K562 (cell line): ENCODE measurements around the gene SERPINH1. TPM values are rescaled to one million over a fixed set of nuclear protein-coding genes. Genes with fewer than 3 reads are reported as not detected.

Source experiments
- FOXM1 ChIP-seq, 2 experiments: fragments of 450-650 bp in 1 of 2; sonication (generic) in 1 of 2; formaldehyde crosslinking in 1 of 2; IDR thresholded peaks; 2 replicates each; pipeline versions ENCODE4 v1.6.1 to v1.9.0; 2017 to 2022; ENCODE audit warnings: low read depth in 2 of 2, mild to moderate bottlenecking in 2 of 2, missing genetic modification reagents in 1 of 2, moderate library complexity in 1 of 2
- GATAD2B ChIP-seq: fragments of 450-650 bp; IDR thresholded peaks from 2 replicates; pipeline ENCODE4 v1.6.1; 2017; ENCODE audit warnings: mild to moderate bottlenecking, borderline replicate concordance
- HDAC6 ChIP-seq: IDR thresholded peaks from 2 replicates; pipeline ENCODE4 v1.6.1; 2012; ENCODE audit warnings: low read depth, mild to moderate bottlenecking, control low read depth, inconsistent platforms, low read length, moderate library complexity
- NFIC ChIP-seq: fragments of 450-650 bp; IDR thresholded peaks from 2 replicates; pipeline ENCODE4 v1.6.1; 2017; ENCODE audit warnings: mild to moderate bottlenecking, inconsistent platforms
- NFRKB ChIP-seq: fragments of 450-650 bp; IDR thresholded peaks from 2 replicates; pipeline ENCODE4 v1.6.1; 2016; ENCODE audit warnings: low read depth
- PCBP1 ChIP-seq: fragments of 200-400 bp; formaldehyde crosslinking; IDR thresholded peaks from 2 replicates; pipeline ENCODE4 v1.6.1; 2018; ENCODE audit warnings: mild to moderate bottlenecking, low read depth, low read length; ENCODE audit not compliant: poor library complexity, severe bottlenecking
- POLR3G ChIP-seq: IDR thresholded peaks from 2 replicates; pipeline ENCODE4 v1.6.1; 2011; ENCODE audit not compliant: insufficient read length, insufficient replicate concordance; ENCODE audit errors: extremely low read depth
- PRPF4 ChIP-seq: fragments of 200-400 bp; formaldehyde crosslinking; IDR thresholded peaks from one replicate; pipeline ENCODE4 v1.6.1; 2017; ENCODE audit warnings: low read length, low read depth, mild to moderate bottlenecking; ENCODE audit not compliant: insufficient read depth, poor library complexity, severe bottlenecking
- SMARCE1 ChIP-seq: fragments of 450-650 bp; IDR thresholded peaks from 2 replicates; pipeline ENCODE4 v1.7.1; 2016; ENCODE audit warnings: mild to moderate bottlenecking
- SREBF2 ChIP-seq: sonication (generic); formaldehyde crosslinking; IDR thresholded peaks from 2 replicates; pipeline ENCODE4 v1.4.0; 2020; ENCODE audit warnings: mild to moderate bottlenecking, missing genetic modification reagents
- TEAD2 ChIP-seq: fragments of 450-650 bp; IDR thresholded peaks from 2 replicates; pipeline ENCODE4 v1.6.1; 2016; ENCODE audit warnings: missing genetic modification characterization, control low read depth, missing compliant biosample characterization
- ZNF217 ChIP-seq: sonication (generic); formaldehyde crosslinking; IDR thresholded peaks from 2 replicates; pipeline ENCODE4 v1.8.0; 2022; ENCODE audit warnings: mild to moderate bottlenecking, missing genetic modification reagents
- ZNF282 ChIP-seq: sonication (generic); formaldehyde crosslinking; IDR thresholded peaks from 2 replicates; pipeline ENCODE4 v1.8.1; 2023; ENCODE audit warnings: missing genetic modification reagents
- ZNF316 ChIP-seq: fragments of 450-650 bp; IDR thresholded peaks from 2 replicates; pipeline ENCODE4 v1.6.1; 2016
- polyA plus RNA-seq, 8 experiments: library from polyadenylated mRNA; depleted of rRNA in 4 of 8; stranded (reverse) in 5 of 8; unstranded in 3 of 8; fragments of >200 nt; fragmentation: Nextera tagmentation in 2 of 8; fragmentation: Illumina TruSeq in 1 of 8; extraction: Ambion mirVana in 2 of 8; extraction: Trizol in 1 of 8; gene quantifications; 2 replicates each; pipeline versions ENCODE4 v1.2.1 to v1.2.3, GENCODE V29; 2011 to 2014; ENCODE audit warnings: inconsistent platforms in 1 of 8, missing spikeins in 1 of 8
- total RNA-seq, 7 experiments: library from RNA; depleted of rRNA in 6 of 7; stranded (reverse); fragments of >200 nt in 6 of 7; fragmentation: Illumina TruSeq in 2 of 7; extraction: Trizol in 2 of 7; gene quantifications; 2 replicates each; pipeline versions ENCODE4 v1.2.1 to v1.2.3, GENCODE V29; 2011 to 2021; ENCODE audit warnings: low replicate concordance in 1 of 7
- TF ChIP-seq, protein P1 (sequence below), 3 experiments: fragments of 200-800 bp in 1 of 3; fragments of 250-450 bp in 1 of 3; fragments of 450-650 bp in 1 of 3; sonication (Bioruptor Pico) in 1 of 3; sonication (Bioruptor generic) in 1 of 3; formaldehyde crosslinking in 1 of 3; IDR thresholded peaks; 2 replicates each; pipeline versions ENCODE4 v1.6.1 to v1.8.0; 2016 to 2022; ENCODE audit warnings: mild to moderate bottlenecking in 2 of 3, missing genetic modification characterization in 2 of 3, missing compliant biosample characterization in 1 of 3, moderate library complexity in 1 of 3
- TF ChIP-seq, protein P2 (sequence below): fragments of 450-650 bp; IDR thresholded peaks from 2 replicates; pipeline ENCODE4 v1.6.1; 2016; ENCODE audit warnings: mild to moderate bottlenecking
- TF ChIP-seq, protein P3 (sequence below): fragments of 200-400 bp; formaldehyde crosslinking; IDR thresholded peaks from 2 replicates; pipeline ENCODE4 v1.6.1; 2017; ENCODE audit warnings: mild to moderate bottlenecking, low read depth, low read length, moderate library complexity
- TF ChIP-seq, protein P4 (sequence below), 3 experiments: fragments of 200-800 bp in 1 of 3; sonication (Bioruptor generic) in 1 of 3; sonication (generic) in 1 of 3; formaldehyde crosslinking in 1 of 3; IDR thresholded peaks; 2 replicates each; pipeline versions ENCODE4 v1.6.1 to v1.8.0; 2016 to 2022; ENCODE audit warnings: mild to moderate bottlenecking in 2 of 3, missing compliant biosample characterization in 2 of 3, missing genetic modification characterization in 2 of 3, missing genetic modification reagents in 1 of 3

Gene SERPINH1
- total and polyA plus RNA-seq, 9 of the 15 experiments (the other 6 are each of a cell fraction or from before 2014, with no cell fraction given): 2.8 to 106 (median 67.9) TPM

DNA sequence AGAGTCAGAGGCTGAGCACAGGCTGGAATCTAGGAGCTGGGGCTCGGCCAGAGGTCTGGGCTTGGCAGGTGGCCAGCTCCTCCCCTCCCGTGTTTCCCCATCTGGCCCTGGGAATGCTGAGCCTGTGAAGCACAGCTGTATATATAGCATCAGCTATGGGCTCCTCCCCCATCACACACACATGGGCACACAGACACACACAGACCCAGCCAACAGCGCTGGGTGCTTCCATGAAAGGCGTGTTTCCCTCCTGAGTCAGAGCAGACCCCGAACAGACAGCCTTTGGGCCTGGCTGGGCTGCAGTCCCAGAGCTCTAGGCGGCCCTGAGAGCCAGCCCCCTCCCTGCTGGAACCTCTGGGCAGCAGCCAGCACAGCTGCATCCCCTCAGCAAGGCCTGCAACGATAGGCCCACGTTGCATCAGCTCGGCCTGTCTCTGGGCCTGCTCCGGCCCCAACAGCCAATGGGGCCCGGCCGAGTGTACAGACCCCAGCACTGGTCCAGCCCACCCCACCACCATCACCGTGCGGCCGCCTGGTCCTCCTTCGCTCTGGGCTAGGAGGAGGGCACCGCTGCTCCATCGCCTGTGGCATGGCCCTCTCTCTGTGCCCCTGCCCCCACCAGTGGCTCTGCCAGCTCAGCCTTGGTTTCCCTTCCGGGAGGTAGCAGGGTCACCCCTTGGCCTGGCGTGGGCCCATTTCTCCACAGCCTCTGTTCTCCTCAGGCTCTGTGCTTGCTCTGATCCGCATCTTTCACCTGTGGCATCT, 7.6 kb upstream of the SERPINH1 start (continued):
- TF ChIP-seq, protein P1, sequence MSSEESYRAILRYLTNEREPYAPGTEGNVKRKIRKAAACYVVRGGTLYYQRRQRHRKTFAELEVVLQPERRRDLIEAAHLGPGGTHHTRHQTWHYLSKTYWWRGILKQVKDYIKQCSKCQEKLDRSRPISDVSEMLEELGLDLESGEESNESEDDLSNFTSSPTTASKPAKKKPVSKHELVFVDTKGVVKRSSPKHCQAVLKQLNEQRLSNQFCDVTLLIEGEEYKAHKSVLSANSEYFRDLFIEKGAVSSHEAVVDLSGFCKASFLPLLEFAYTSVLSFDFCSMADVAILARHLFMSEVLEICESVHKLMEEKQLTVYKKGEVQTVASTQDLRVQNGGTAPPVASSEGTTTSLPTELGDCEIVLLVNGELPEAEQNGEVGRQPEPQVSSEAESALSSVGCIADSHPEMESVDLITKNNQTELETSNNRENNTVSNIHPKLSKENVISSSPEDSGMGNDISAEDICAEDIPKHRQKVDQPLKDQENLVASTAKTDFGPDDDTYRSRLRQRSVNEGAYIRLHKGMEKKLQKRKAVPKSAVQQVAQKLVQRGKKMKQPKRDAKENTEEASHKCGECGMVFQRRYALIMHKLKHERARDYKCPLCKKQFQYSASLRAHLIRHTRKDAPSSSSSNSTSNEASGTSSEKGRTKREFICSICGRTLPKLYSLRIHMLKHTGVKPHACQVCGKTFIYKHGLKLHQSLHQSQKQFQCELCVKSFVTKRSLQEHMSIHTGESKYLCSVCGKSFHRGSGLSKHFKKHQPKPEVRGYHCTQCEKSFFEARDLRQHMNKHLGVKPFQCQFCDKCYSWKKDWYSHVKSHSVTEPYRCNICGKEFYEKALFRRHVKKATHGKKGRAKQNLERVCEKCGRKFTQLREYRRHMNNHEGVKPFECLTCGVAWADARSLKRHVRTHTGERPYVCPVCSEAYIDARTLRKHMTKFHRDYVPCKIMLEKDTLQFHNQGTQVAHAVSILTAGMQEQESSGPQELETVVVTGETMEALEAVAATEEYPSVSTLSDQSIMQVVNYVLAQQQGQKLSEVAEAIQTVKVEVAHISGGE (CRISPR knock-in tag; IDR thresholded peaks at IDR 0.05): no peak
- no peak for TF ChIP-seq ZNF282 (CRISPR knock-in tag)
- TF ChIP-seq SREBF2: no peak
- TF ChIP-seq, protein P2, sequence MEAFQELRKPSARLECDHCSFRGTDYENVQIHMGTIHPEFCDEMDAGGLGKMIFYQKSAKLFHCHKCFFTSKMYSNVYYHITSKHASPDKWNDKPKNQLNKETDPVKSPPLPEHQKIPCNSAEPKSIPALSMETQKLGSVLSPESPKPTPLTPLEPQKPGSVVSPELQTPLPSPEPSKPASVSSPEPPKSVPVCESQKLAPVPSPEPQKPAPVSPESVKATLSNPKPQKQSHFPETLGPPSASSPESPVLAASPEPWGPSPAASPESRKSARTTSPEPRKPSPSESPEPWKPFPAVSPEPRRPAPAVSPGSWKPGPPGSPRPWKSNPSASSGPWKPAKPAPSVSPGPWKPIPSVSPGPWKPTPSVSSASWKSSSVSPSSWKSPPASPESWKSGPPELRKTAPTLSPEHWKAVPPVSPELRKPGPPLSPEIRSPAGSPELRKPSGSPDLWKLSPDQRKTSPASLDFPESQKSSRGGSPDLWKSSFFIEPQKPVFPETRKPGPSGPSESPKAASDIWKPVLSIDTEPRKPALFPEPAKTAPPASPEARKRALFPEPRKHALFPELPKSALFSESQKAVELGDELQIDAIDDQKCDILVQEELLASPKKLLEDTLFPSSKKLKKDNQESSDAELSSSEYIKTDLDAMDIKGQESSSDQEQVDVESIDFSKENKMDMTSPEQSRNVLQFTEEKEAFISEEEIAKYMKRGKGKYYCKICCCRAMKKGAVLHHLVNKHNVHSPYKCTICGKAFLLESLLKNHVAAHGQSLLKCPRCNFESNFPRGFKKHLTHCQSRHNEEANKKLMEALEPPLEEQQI: no peak
- TF ChIP-seq, protein P3, sequence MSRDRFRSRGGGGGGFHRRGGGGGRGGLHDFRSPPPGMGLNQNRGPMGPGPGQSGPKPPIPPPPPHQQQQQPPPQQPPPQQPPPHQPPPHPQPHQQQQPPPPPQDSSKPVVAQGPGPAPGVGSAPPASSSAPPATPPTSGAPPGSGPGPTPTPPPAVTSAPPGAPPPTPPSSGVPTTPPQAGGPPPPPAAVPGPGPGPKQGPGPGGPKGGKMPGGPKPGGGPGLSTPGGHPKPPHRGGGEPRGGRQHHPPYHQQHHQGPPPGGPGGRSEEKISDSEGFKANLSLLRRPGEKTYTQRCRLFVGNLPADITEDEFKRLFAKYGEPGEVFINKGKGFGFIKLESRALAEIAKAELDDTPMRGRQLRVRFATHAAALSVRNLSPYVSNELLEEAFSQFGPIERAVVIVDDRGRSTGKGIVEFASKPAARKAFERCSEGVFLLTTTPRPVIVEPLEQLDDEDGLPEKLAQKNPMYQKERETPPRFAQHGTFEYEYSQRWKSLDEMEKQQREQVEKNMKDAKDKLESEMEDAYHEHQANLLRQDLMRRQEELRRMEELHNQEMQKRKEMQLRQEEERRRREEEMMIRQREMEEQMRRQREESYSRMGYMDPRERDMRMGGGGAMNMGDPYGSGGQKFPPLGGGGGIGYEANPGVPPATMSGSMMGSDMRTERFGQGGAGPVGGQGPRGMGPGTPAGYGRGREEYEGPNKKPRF: no peak
- TF ChIP-seq GATAD2B: no peak
- TF ChIP-seq FOXM1 (IDR thresholded peaks at IDR 0.05; ENCODE audit: low read depth): no peak
- no peak for TF ChIP-seq FOXM1 (CRISPR knock-in tag; IDR thresholded peaks at IDR 0.05; ENCODE audit: low read depth)
- TF ChIP-seq HDAC6: no peak
- peak; percentile 90 for TF ChIP-seq NFRKB
- peak; percentile 97 for TF ChIP-seq NFIC
- TF ChIP-seq, protein P4, sequence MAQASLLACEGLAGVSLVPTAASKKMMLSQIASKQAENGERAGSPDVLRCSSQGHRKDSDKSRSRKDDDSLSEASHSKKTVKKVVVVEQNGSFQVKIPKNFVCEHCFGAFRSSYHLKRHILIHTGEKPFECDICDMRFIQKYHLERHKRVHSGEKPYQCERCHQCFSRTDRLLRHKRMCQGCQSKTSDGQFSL (CRISPR knock-in tag; IDR thresholded peaks at IDR 0.05): no peak
- TF ChIP-seq, protein P4 (tag; IDR thresholded peaks at IDR 0.05): no peak
- TF ChIP-seq PCBP1: no peak
- TF ChIP-seq TEAD2 (tag): no peak
- TF ChIP-seq ZNF316: no peak
- TF ChIP-seq ZNF217 (CRISPR knock-in tag): no peak
- no peak for TF ChIP-seq SMARCE1
- TF ChIP-seq PRPF4: no peak
- no peak for TF ChIP-seq POLR3G
